GM23338 (cell line): ENCODE results near the gene GMPR.

Experiments used
- CREB1 ChIP-seq: fragments of 250-450 bp; sonication (Bioruptor Pico); IDR thresholded peaks from 2 replicates; pipeline ENCODE4 v1.5.0; 2020; ENCODE audit warnings: low read depth, mild to moderate bottlenecking, moderate library complexity
- CTCF ChIP-seq, 2 experiments: fragments of 200-600 bp in 1 of 2; sonication (generic) in 1 of 2; conservative IDR thresholded peaks; 2 replicates each; pipeline versions ENCODE4 v1.5.1 to v1.6.1; 2016 to 2017; ENCODE audit warnings: antibody characterized with exemption in 2 of 2, low read depth in 2 of 2, mild to moderate bottlenecking in 2 of 2, moderate library complexity in 1 of 2
- ETS1 ChIP-seq: IDR thresholded peaks from 2 replicates; pipeline ENCODE4 v1.6.1; 2016; ENCODE audit warnings: antibody characterized with exemption
- EZH2 ChIP-seq: fragments of 200-600 bp; sonication (generic); IDR thresholded peaks from one replicate; pipeline ENCODE4 v1.8.0; 2017; ENCODE audit warnings: antibody characterized with exemption, mild to moderate bottlenecking, low read depth; ENCODE audit not compliant: unreplicated experiment
- EZH2phosphoT487 ChIP-seq: fragments of 200-600 bp; sonication (generic); IDR thresholded peaks from one replicate; pipeline ENCODE4 v1.8.1; 2018; ENCODE audit warnings: antibody characterized with exemption; ENCODE audit not compliant: unreplicated experiment
- JUNB ChIP-seq: IDR thresholded peaks from one replicate; pipeline ENCODE4 v1.6.1; 2016; ENCODE audit warnings: antibody characterized with exemption; ENCODE audit not compliant: unreplicated experiment
- NANOG ChIP-seq: IDR thresholded peaks from 2 replicates; pipeline ENCODE4 v1.6.1; 2016; ENCODE audit warnings: antibody characterized with exemption, borderline replicate concordance
- POLR2AphosphoS5 ChIP-seq: IDR thresholded peaks from 2 replicates; pipeline ENCODE4 v1.6.1; 2016; ENCODE audit warnings: antibody characterized with exemption, low read depth
- REST ChIP-seq: IDR thresholded peaks from one replicate; pipeline ENCODE4 v1.6.1; 2018; ENCODE audit warnings: antibody characterized with exemption; ENCODE audit not compliant: unreplicated experiment
- STAT1 ChIP-seq: IDR thresholded peaks from one replicate; pipeline ENCODE4 v1.6.1; 2016; ENCODE audit warnings: antibody characterized with exemption; ENCODE audit not compliant: unreplicated experiment
- ZNF114 ChIP-seq: fragments of 250-450 bp; sonication (Bioruptor Pico); IDR thresholded peaks from 2 replicates; pipeline ENCODE4 v1.5.0; 2020; ENCODE audit warnings: mild to moderate bottlenecking, moderate library complexity
- ZNF331 ChIP-seq: fragments of 250-450 bp; sonication (Bioruptor Pico); IDR thresholded peaks from 2 replicates; pipeline ENCODE4 v1.5.0; 2020; ENCODE audit warnings: low read depth, mild to moderate bottlenecking, moderate library complexity
- ZNF462 ChIP-seq: fragments of 250-450 bp; sonication (Bioruptor Pico); IDR thresholded peaks from 2 replicates; pipeline ENCODE4 v1.5.0; 2020; ENCODE audit warnings: mild to moderate bottlenecking, moderate library complexity

- TF ChIP-seq CTCF (conservative IDR thresholded peaks at IDR 0.05; ENCODE audit: low read depth in 2 of 2), result no peak
- TF ChIP-seq CREB1 (CRISPR knock-in tag), result no peak
- no peak for TF ChIP-seq POLR2AphosphoS5
- no peak for TF ChIP-seq REST
- no peak for TF ChIP-seq EZH2phosphoT487
- no peak for TF ChIP-seq ZNF114 (CRISPR knock-in tag)
- no peak for TF ChIP-seq EZH2
- TF ChIP-seq JUNB, result no peak
- TF ChIP-seq ZNF331 (CRISPR knock-in tag), result no peak
- no peak for TF ChIP-seq STAT1
- TF ChIP-seq ETS1, result no peak
- no peak for TF ChIP-seq NANOG
- TF ChIP-seq ZNF462 (CRISPR knock-in tag), result no peak
Observed at GRCh38 chr6:16217156-16217721, 21.1 kb upstream of the GMPR start.
